A549 treated with DMSO at 1 μM for 4 hours (cell line): ENCODE data around the gene ODAD3. TPM values are rescaled to one million over a fixed set of nuclear protein-coding genes. Genes with fewer than 3 reads are reported as not detected.

Source experiments
- total RNA-seq: library from RNA; stranded (reverse); fragments of 200-300 nt; extraction: Qiagen RNA extraction; gene quantifications from 5 replicates; pipeline ENCODE4 v1.2.3, GENCODE V29; 2022; ENCODE audit warnings: low read depth

ODAD3 gene
- total RNA-seq = 0.80 to 1.7 TPM (median 1.1 TPM) in 5 replicates

DNA sequence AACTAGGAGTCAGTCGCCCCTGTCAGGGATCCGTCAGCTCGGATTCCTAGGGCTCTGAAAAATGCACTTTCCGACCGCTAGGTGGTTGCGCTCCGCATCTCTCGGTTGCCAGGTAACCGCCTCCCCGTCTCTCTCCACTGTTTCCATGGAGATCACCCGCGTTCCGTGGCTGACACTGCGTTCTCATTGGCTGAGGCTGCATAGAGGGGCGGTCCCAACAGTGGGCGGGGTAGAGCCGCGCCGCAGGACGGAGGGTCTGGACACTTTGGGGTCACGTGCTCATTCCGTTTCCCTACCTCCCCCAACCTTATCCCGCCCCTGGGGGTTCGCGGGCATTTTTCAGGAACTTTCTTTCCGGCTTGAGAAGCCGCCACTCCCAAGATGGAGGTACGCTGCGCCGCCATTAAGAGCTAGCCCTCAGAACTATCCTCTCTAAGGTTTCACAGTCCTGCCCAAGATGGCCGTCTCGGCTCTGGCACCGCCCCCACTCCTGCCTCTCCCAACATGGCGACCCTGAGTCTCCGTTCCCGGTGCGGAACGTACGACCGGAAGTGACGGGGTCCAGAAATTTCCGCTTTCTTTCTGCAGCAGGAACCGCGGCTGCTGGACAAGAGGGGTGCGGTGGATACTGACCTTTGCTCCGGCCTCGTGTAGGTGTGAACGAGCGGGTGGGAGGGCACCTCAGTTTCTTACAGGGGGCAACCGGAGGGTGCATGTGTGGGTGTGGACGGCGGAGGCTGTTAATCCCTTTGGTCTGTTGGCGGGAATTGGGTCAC lies at the start of gene ODAD3, which contains the start of gene PRKCSH:
TSS of gene ODAD3 (minus strand) at position 65 of the 776 bp plus-strand sequence. CDS start 105 bp downstream, outside the sequence.
TSS of gene PRKCSH (plus strand) at position 579 of the 776 bp plus-strand sequence. CDS start 483 bp downstream, outside the sequence.

DNA sequence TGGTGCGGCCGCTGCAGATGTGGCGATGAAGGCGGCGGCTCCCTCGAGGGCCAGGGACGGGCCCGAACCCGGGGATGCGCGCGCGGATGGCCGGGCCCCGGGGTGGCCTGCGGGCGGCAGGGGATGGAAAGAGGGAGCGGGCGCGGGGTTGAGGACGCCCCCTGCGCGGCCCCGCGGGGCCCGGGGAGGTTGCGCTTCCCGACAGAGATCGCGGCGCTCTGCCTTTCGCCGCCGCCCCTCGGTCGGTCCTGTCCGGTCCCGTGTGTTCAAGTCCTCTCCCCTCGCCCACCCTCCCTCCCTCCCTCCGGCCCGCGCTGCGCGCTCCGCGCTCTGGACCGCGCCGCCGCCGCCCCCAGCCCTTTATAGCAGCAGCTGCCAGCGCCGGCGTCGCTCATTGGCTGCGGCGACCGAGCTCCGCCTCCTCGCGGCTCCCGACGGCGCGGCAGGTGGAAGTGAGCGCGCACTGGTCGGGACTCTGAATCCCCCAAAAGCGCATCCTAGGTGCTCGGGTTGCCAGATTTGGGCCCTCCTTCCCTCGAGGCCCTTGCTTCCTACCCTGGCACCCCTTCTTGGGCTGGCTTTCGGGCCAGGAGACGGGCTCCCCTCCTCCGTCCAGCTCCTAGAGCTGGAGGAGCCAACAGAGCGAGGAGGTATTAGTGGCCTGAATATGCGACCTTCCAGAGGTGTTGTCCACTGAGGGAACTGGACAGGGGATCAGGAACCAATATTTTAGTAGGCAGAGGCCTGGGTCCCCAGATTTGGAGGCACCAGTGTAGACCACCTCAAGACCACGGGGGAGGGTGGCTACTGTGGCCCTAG lies 46.0 kb upstream of the ODAD3 start, which contains the start of gene ELAVL3:
TSS of gene ELAVL3 (minus strand) at position 332 of the 819 bp plus-strand sequence. CDS start 438 bp downstream, outside the sequence.

DNA sequence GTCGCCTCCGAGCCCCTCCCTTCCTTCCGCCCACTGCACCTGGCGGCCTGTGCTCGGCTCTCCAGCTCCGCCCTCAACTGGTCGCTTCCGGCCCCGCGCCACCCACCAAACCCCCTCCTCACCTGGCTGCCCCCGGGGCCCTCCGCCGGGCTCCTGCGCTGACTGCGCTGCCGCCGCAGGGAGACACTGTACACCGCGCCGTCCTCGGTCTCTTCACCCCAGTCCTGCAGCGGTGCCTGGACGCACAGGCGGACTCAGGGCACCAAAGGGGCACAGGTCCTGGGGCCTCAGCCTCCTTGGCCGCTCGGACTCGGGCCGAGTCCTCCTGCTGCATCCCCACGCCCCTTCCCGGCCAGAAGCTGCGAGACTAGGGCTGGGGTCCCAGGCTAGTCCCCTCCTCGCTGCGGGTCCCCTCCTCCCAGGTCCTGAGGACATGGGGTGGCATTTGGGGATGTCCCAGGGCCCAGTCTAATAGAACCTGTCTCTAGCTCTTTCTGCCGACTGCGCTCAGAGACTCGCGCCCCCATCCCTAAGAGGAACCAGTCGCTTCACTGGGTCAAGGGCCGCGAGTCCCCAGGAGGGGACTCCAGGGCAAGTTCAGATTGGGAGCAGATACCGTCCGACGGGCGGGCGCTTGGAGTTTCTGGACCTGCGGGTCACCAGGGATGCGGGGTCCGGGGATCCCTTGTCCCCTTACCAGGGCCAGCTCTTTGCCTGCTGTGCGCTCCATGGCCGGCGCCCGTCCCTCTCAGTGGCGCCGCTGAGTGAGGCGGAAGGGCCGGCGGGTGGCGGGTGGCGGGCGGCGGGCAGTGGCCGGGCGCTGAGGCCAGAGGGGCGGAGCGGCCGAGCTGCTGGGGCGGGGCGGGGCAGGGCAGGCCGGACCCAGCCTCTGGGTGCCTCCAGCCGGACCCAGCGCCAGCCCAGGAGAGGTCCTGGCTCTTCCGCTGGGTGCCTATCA lies 16.1 kb downstream of the ODAD3 start, which contains the start of gene RGL3:
TSS of gene RGL3 (minus strand) at position 766 of the 958 bp plus-strand sequence. CDS start at position 730, 36 bp downstream.

DNA sequence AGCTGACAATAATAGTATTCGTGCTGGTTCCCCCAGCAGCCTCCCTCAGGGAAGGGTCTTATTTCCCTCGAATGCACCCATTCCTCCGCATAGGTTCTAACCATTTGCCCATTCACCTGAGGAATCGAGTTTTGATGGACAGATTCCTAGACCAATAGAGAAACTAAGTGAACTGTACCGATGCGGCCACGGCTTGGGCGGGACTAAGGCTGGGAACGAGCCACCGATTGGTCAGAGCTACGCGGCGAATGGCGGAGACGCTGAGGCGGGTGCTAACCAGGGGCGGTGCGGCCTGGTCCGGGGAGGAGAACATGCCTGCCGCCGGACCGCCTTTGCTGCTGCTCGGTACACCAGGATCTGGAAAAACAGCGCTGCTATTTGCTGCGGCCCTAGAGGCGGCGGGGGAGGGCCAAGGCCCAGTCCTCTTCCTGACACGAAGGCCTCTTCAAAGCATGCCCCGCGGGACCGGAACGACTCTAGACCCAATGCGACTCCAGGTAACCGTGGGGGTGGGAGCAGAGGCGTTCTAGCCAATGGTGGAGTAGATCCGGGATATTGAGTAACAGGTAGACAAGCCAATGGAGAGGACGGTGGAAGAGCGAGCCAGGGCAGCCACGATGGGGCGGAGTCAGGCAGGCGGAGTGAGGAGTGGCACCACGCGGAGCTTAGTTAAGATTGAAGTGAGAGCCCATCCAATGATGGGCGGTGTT lies 60.3 kb downstream of the ODAD3 start, which contains the start of gene SWSAP1:
TSS of gene SWSAP1 (plus strand) at position 234 of the 710 bp plus-strand sequence. CDS start at position 249, 15 bp downstream.

Other genes starting within 250 kb of the ODAD3 start
- gene KANK2, start 237.6 kb downstream of the ODAD3 start, total RNA-seq = 29.5 to 36.9 TPM (median 31.6 TPM) in 5 replicates
- not detected in 5 replicates for gene ANGPTL8, start 195.5 kb downstream of the ODAD3 start, total RNA-seq
- gene DOCK6, start 172.6 kb downstream of the ODAD3 start, total RNA-seq = 8.1 to 9.7 TPM (median 8.8 TPM) in 5 replicates
- gene TSPAN16, start 139.0 kb downstream of the ODAD3 start, total RNA-seq = not detected in 5 replicates
- 2.5 to 3.9 TPM (median 3.0 TPM) in 5 replicates for gene RAB3D, start 95.5 kb downstream of the ODAD3 start, total RNA-seq
- 98.1 to 128 TPM (median 106 TPM) in 5 replicates for gene TMEM205, start 88.9 kb downstream of the ODAD3 start, total RNA-seq
- 4.4 to 7.7 TPM (median 5.0 TPM) in 5 replicates for gene CCDC159, start 88.6 kb downstream of the ODAD3 start, total RNA-seq
- 8.3 to 11.2 TPM (median 10.5 TPM) in 5 replicates for gene PLPPR2, start 79.7 kb downstream of the ODAD3 start, total RNA-seq
- 1.7 to 2.7 TPM (median 2.3 TPM) in 5 replicates for gene SWSAP1, start 60.5 kb downstream of the ODAD3 start, total RNA-seq
- 3.7 to 5.8 TPM (median 4.7 TPM) in 5 replicates for gene EPOR, start 50.8 kb downstream of the ODAD3 start, total RNA-seq
- 0.67 to 2.7 TPM (median 2.0 TPM) in 5 replicates for gene RGL3, start 15.8 kb downstream of the ODAD3 start, total RNA-seq
- 246 to 281 TPM (median 260 TPM) in 5 replicates for gene PRKCSH, start 514 bp upstream of the ODAD3 start, total RNA-seq
- 0.02 to 0.12 TPM (median 0.06 TPM) in 4 of 5 replicates, not detected in the other for gene ELAVL3, start 45.9 kb upstream of the ODAD3 start, total RNA-seq
- gene ZNF653, start 70.7 kb upstream of the ODAD3 start, total RNA-seq = 4.3 to 5.4 TPM (median 4.7 TPM) in 5 replicates
- gene ECSIT, start 94.0 kb upstream of the ODAD3 start, total RNA-seq = 30.1 to 36.2 TPM (median 32.5 TPM) in 5 replicates
- gene CNN1, start 103.7 kb upstream of the ODAD3 start, total RNA-seq = 0.28 to 0.56 TPM (median 0.44 TPM) in 5 replicates
- gene ELOF1, start 124.1 kb upstream of the ODAD3 start, total RNA-seq = 89.9 to 117 TPM (median 98.9 TPM) in 5 replicates
- gene ACP5, start 142.5 kb upstream of the ODAD3 start, total RNA-seq = 0.16 to 0.66 TPM (median 0.17 TPM) in 3 of 5 replicates, not detected in the others
- gene ZNF627, start 162.4 kb upstream of the ODAD3 start, total RNA-seq = 2.9 to 4.8 TPM (median 4.1 TPM) in 5 replicates